GM23338 (cell line): ENCODE data around the gene VWCE. TPM values are rescaled to one million over a fixed set of nuclear protein-coding genes. Genes with fewer than 3 reads are reported as not detected.

Source experiments
- ATAC-seq: fragments of 200-7000 bp; cut with Tn5 transposase; 3 replicates; pipeline ENCODE4 v1.9.1; 2020
- DNase-seq: peaks from one replicate; pipeline ENCODE4 v3.0.0-alpha.2; 2015; ENCODE audit warnings: low spot score
- H2AFZ ChIP-seq: fragments of 200-600 bp; sonication (generic); 2 replicates; pipeline ENCODE4 v1.8.0; 2016; ENCODE audit warnings: antibody characterized with exemption, mild to moderate bottlenecking, moderate library complexity
- H3F3A ChIP-seq: fragments of 200-600 bp; sonication (generic); replicated peaks from 2 replicates; pipeline ENCODE4 v1.8.0; 2017; ENCODE audit warnings: antibody characterized with exemption, mixed run types, low read depth
- H3K27ac ChIP-seq: fragments of 200-600 bp; sonication (generic); 2 replicates; pipeline ENCODE4 v1.6.1; 2016; ENCODE audit warnings: low read depth
- H3K27me3 ChIP-seq: fragments of 200-600 bp; sonication (generic); 2 replicates; pipeline ENCODE4 v1.8.0; 2016; ENCODE audit warnings: mild to moderate bottlenecking, mixed run types, moderate library complexity; ENCODE audit not compliant: insufficient read depth
- H3K36me3 ChIP-seq: fragments of 200-600 bp; sonication (generic); 2 replicates; pipeline ENCODE4 v1.8.0; 2016; ENCODE audit warnings: mild to moderate bottlenecking; ENCODE audit not compliant: insufficient read depth
- H3K4me1 ChIP-seq: fragments of 200-600 bp; sonication (generic); 2 replicates; pipeline ENCODE4 v1.8.0; 2016; ENCODE audit warnings: mild to moderate bottlenecking, moderate library complexity; ENCODE audit not compliant: insufficient read depth
- H3K4me2 ChIP-seq: fragments of 200-600 bp; sonication (generic); 2 replicates; pipeline ENCODE4 v1.7.1; 2017; ENCODE audit warnings: mixed run types
- H3K4me3 ChIP-seq: fragments of 200-600 bp; sonication (generic); 2 replicates; pipeline ENCODE4 v1.6.1; 2016; ENCODE audit warnings: mixed run types
- H3K79me2 ChIP-seq: fragments of 200-600 bp; sonication (generic); replicated peaks from 2 replicates; pipeline ENCODE4 v1.8.0; 2017; ENCODE audit warnings: mild to moderate bottlenecking; ENCODE audit not compliant: insufficient read depth
- H3K9me2 ChIP-seq: fragments of 200-600 bp; sonication (generic); 2 replicates; pipeline ENCODE4 v1.8.0; 2017; ENCODE audit not compliant: insufficient read depth
- H4K20me1 ChIP-seq: fragments of 200-600 bp; sonication (generic); replicated peaks from 2 replicates; pipeline ENCODE4 v1.8.0; 2017; ENCODE audit warnings: mild to moderate bottlenecking; ENCODE audit not compliant: insufficient read depth
- H3K27ac Mint-ChIP-seq: 2 replicates; pipeline ENCODE4 v1.8.0; 2020; ENCODE audit warnings: inconsistent platforms, mild to moderate bottlenecking, moderate library complexity, mixed read lengths
- H3K27me3 Mint-ChIP-seq: 3 replicates; pipeline ENCODE4 v1.8.0; 2022; ENCODE audit warnings: low read depth, mild to moderate bottlenecking, moderate library complexity, mixed read lengths, inconsistent platforms; ENCODE audit not compliant: insufficient read depth, poor library complexity
- H3K36me3 Mint-ChIP-seq: 3 replicates; pipeline ENCODE4 v1.8.0; 2021; ENCODE audit warnings: low read depth, mild to moderate bottlenecking, inconsistent platforms, moderate library complexity, mixed read lengths
- H3K4me1 Mint-ChIP-seq: 3 replicates; pipeline ENCODE4 v1.8.0; 2020; ENCODE audit warnings: mild to moderate bottlenecking, inconsistent platforms, mixed read lengths
- H3K4me3 Mint-ChIP-seq: 3 replicates; pipeline ENCODE4 v1.8.0; 2021; ENCODE audit warnings: moderate library complexity, mild to moderate bottlenecking, inconsistent platforms, mixed read lengths
- H3K9me3 Mint-ChIP-seq: 3 replicates; pipeline ENCODE4 v1.8.0; 2020; ENCODE audit warnings: moderate library complexity, mild to moderate bottlenecking, inconsistent platforms, mixed read lengths
- CREB1 ChIP-seq: fragments of 250-450 bp; sonication (Bioruptor Pico); IDR thresholded peaks from 2 replicates; pipeline ENCODE4 v1.5.0; 2020; ENCODE audit warnings: low read depth, mild to moderate bottlenecking, moderate library complexity
- CTCF ChIP-seq, 2 experiments: fragments of 200-600 bp in 1 of 2; sonication (generic) in 1 of 2; conservative IDR thresholded peaks; 2 replicates each; pipeline versions ENCODE4 v1.5.1 to v1.6.1; 2016 to 2017; ENCODE audit warnings: antibody characterized with exemption in 2 of 2, low read depth in 2 of 2, mild to moderate bottlenecking in 2 of 2, moderate library complexity in 1 of 2
- ETS1 ChIP-seq: IDR thresholded peaks from 2 replicates; pipeline ENCODE4 v1.6.1; 2016; ENCODE audit warnings: antibody characterized with exemption
- EZH2phosphoT487 ChIP-seq: fragments of 200-600 bp; sonication (generic); IDR thresholded peaks from one replicate; pipeline ENCODE4 v1.8.1; 2018; ENCODE audit warnings: antibody characterized with exemption; ENCODE audit not compliant: unreplicated experiment
- JUNB ChIP-seq: IDR thresholded peaks from one replicate; pipeline ENCODE4 v1.6.1; 2016; ENCODE audit warnings: antibody characterized with exemption; ENCODE audit not compliant: unreplicated experiment
- NANOG ChIP-seq: IDR thresholded peaks from 2 replicates; pipeline ENCODE4 v1.6.1; 2016; ENCODE audit warnings: antibody characterized with exemption, borderline replicate concordance
- POLR2AphosphoS5 ChIP-seq: IDR thresholded peaks from 2 replicates; pipeline ENCODE4 v1.6.1; 2016; ENCODE audit warnings: antibody characterized with exemption, low read depth
- REST ChIP-seq: IDR thresholded peaks from one replicate; pipeline ENCODE4 v1.6.1; 2018; ENCODE audit warnings: antibody characterized with exemption; ENCODE audit not compliant: unreplicated experiment
- STAT1 ChIP-seq: IDR thresholded peaks from one replicate; pipeline ENCODE4 v1.6.1; 2016; ENCODE audit warnings: antibody characterized with exemption; ENCODE audit not compliant: unreplicated experiment
- ZNF114 ChIP-seq: fragments of 250-450 bp; sonication (Bioruptor Pico); IDR thresholded peaks from 2 replicates; pipeline ENCODE4 v1.5.0; 2020; ENCODE audit warnings: mild to moderate bottlenecking, moderate library complexity
- polyA plus RNA-seq: library from polyadenylated mRNA; unstranded; fragments of >200 nt; fragmentation: Nextera tagmentation; extraction: Ambion mirVana; gene quantifications from 2 replicates; pipeline ENCODE4 v1.2.1, GENCODE V29; 2016
- total RNA-seq: library from RNA; depleted of rRNA; stranded (reverse); fragments of >200 nt; shearing (Covaris generic); gene quantifications from 2 replicates; pipeline ENCODE4 v1.2.3, GENCODE V29; 2014

Gene VWCE
- total and polyA plus RNA-seq, 2 experiments from 2014 or later = 9.9 to 16.9 TPM

GRCh38 chr11:61315260-61315659 is 20.1 kb upstream of the VWCE start:
- Histone ChIP-seq H3K27me3 (no peaks in the 10 kb centered on the region), H3K4me3 (no peak overlapping the region), H3K9me2 (no peaks in the 10 kb centered on the region), H3K4me1 (no peaks in the 10 kb centered on the region), H3F3A (0 out of 2 replicates have a peak, but pooled peaks cover 2% of the 10 kb centered on the region), H2AFZ (no peak overlapping the region), H3K27ac (no peak overlapping the region), H3K36me3 (peaks cover 67% of the 10 kb centered on the region), H4K20me1 (peaks cover 9% of the 10 kb centered on the region), H3K79me2 (no peaks in the 10 kb centered on the region), H3K4me2 (no peak overlapping the region)
- no peak for ATAC-seq
- Mint-ChIP-seq H3K27ac (no peak overlapping the region), H3K4me3 (no peak overlapping the region), H3K36me3 (peaks cover 70% of the 10 kb centered on the region), H3K27me3 (no peaks in the 10 kb centered on the region), H3K9me3 (no peaks in the 10 kb centered on the region), H3K4me1 (no peaks in the 10 kb centered on the region)
- no peak for DNase-seq
- TF ChIP-seq POLR2AphosphoS5 = no peak
- TF ChIP-seq EZH2phosphoT487 = peak; percentile 45
- TF ChIP-seq NANOG = no peak
- TF ChIP-seq CTCF (conservative IDR thresholded peaks at IDR 0.05; ENCODE audit: low read depth in 2 of 2) = no peak

GRCh38 chr11:61310749-61311148 is 15.6 kb upstream of the VWCE start:
- H3F3A ChIP-seq = 0 out of 2 replicates have a peak, but pooled peaks cover 7% of the 10 kb centered on the region
- H3K9me2 ChIP-seq = no peaks in the 10 kb centered on the region
- Mint-ChIP-seq H3K9me3 (no peaks in the 10 kb centered on the region), H3K4me1 (no peaks in the 10 kb centered on the region), H3K27me3 (no peaks in the 10 kb centered on the region), H3K4me3 (no peak overlapping the region), H3K27ac (no peak overlapping the region), H3K36me3 (peaks cover 40% of the 10 kb centered on the region)
- H3K79me2 ChIP-seq = peaks cover 5% of the 10 kb centered on the region; the same call in 1 of the 2 replicates
- no peak overlapping the region for H3K4me3 ChIP-seq
- no peak for DNase-seq
- H3K4me2 ChIP-seq = no peak overlapping the region
- no peak overlapping the region for H2AFZ ChIP-seq
- no peak for ATAC-seq
- H3K27me3 ChIP-seq = no peaks in the 10 kb centered on the region
- no peaks in the 10 kb centered on the region for H3K4me1 ChIP-seq
- H3K36me3 ChIP-seq = peaks cover 77% of the 10 kb centered on the region
- peaks cover 24% of the 10 kb centered on the region for H4K20me1 ChIP-seq
- no peak overlapping the region for H3K27ac ChIP-seq
- TF ChIP-seq EZH2phosphoT487 (no peak), NANOG (no peak), CREB1 (CRISPR knock-in tag) (no peak), ZNF114 (CRISPR knock-in tag) (no peak), POLR2AphosphoS5 (no peak), STAT1 (no peak), REST (no peak), ETS1 (no peak), JUNB (no peak)
